ENCODE results near the gene TREML4.

TREML4 gene

DNA sequence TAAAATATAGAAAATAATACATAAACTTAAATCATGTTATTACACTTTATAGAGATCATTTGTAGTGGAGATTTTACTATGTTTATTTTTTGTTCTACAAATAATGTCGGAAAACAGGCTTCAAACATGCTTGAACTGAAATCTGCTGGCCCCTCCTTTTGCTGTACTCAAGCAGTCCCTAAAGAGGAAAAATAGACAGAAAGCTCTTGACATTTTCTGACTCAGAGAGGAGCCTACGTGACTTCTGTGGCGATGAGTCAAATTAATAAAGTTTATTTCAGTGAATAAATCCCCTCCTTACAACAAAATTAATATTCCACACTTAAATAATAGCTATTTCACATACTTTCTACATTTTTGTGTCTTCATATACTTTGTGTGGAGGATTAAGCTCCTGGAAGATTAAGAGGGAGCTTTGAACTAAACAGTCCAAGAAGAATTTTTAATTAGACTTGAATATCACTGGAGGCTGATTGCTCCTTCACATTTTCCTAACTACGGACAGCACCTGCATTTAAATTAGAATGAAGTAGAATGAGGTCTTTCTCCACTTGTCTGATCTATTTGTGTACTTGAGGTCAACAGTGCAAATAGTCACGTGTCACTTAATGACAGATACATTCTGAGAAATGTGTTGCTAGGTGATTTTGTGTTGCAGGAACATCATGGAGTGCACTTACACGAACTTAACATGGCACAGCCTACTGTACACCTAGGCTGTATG lies 60.0 kb downstream of the TREML4 start:
- DNase-seq = no peak
